Measurements from ENCODE around the gene GRIK3. TPM values are rescaled to one million over a fixed set of nuclear protein-coding genes. Genes with fewer than 3 reads are reported as not detected.

Gene GRIK3
- total and polyA plus RNA-seq, 2 experiments from 2014 or later = 0.31 to 2.9 TPM

- no peak for TF ChIP-seq EZH2phosphoT487 (IDR thresholded peaks at IDR 0.05; ENCODE audit: unreplicated experiment)
- no peak for TF ChIP-seq ZNF114 (CRISPR knock-in tag; IDR thresholded peaks at IDR 0.05)
- no peak for TF ChIP-seq STAT1 (IDR thresholded peaks at IDR 0.05; ENCODE audit: unreplicated experiment)
Observed at GRCh38 chr1:37053173-37053572, 18.9 kb upstream of the GRIK3 start (continued).

- Mint-ChIP-seq H3K9me3 (no peaks in the 10 kb centered on the region; the same call in 2 of the 3 replicates), H3K4me3 (no peak overlapping the region), H3K27ac (no peak overlapping the region), H3K27me3 (ENCODE audit: insufficient read depth, low read depth, poor library complexity) (peaks cover 10% of the 10 kb centered on the region), H3K36me3 (ENCODE audit: low read depth) (no peaks in the 10 kb centered on the region), H3K4me1 (peaks cover 28% of the 10 kb centered on the region)
- TF ChIP-seq ETS1 (IDR thresholded peaks at IDR 0.05) = no peak
- TF ChIP-seq STAT1 (IDR thresholded peaks at IDR 0.05; ENCODE audit: unreplicated experiment) = no peak
- TF ChIP-seq EZH2 (IDR thresholded peaks at IDR 0.05; ENCODE audit: low read depth, unreplicated experiment) = no peak
- no peak for TF ChIP-seq ZNF331 (CRISPR knock-in tag; IDR thresholded peaks at IDR 0.05; ENCODE audit: low read depth)
- no peak for TF ChIP-seq JUNB (IDR thresholded peaks at IDR 0.05; ENCODE audit: unreplicated experiment)
- no peak for TF ChIP-seq NANOG (IDR thresholded peaks at IDR 0.05; ENCODE audit: borderline replicate concordance)
- no peak for TF ChIP-seq EZH2phosphoT487 (IDR thresholded peaks at IDR 0.05; ENCODE audit: unreplicated experiment)
- no peak for TF ChIP-seq CTCF (conservative IDR thresholded peaks at IDR 0.05; ENCODE audit: low read depth in 2 of 2)
- no peak for TF ChIP-seq ZNF114 (CRISPR knock-in tag; IDR thresholded peaks at IDR 0.05)
- no peak for TF ChIP-seq REST (IDR thresholded peaks at IDR 0.05; ENCODE audit: unreplicated experiment)
- no peak for TF ChIP-seq ZNF462 (CRISPR knock-in tag; IDR thresholded peaks at IDR 0.05)
- TF ChIP-seq CREB1 (CRISPR knock-in tag; IDR thresholded peaks at IDR 0.05; ENCODE audit: low read depth) = no peak
- no peak for TF ChIP-seq POLR2AphosphoS5 (IDR thresholded peaks at IDR 0.05; ENCODE audit: low read depth)
- no peaks in the 10 kb centered on the region for H3K36me3 ChIP-seq (ENCODE audit: insufficient read depth)
- DNase-seq (ENCODE audit: low spot score) (no peak), ATAC-seq (no peak)
- no peaks in the 10 kb centered on the region for H4K20me1 ChIP-seq (replicated peaks; ENCODE audit: insufficient read depth)
- no peaks in the 10 kb centered on the region for H3K9me2 ChIP-seq (ENCODE audit: insufficient read depth)
- H3K27me3 ChIP-seq (ENCODE audit: insufficient read depth) = no peaks in the 10 kb centered on the region
- H3K79me2 ChIP-seq (replicated peaks; ENCODE audit: insufficient read depth) = no peaks in the 10 kb centered on the region
- H3K4me2 ChIP-seq = no peak overlapping the region
- H3K27ac ChIP-seq (ENCODE audit: low read depth) = no peak overlapping the region
- no peaks in the 10 kb centered on the region for H3F3A ChIP-seq (replicated peaks; ENCODE audit: low read depth)
- H3K4me3 ChIP-seq = no peak overlapping the region
- H2AFZ ChIP-seq = no peak overlapping the region
- peaks cover 5% of the 10 kb centered on the region; the same call in 1 of the 2 replicates for H3K4me1 ChIP-seq (ENCODE audit: insufficient read depth)
Observed at GRCh38 chr1:37052120-37052519, 17.8 kb upstream of the GRIK3 start.
